NOMO-1 treated with DMSO at 0.1 percent for 48 hours (cell line): ENCODE results near the gene TBXAS1.

Experiments used
- DNase-seq: peaks from one replicate; lab custom pipeline; 2025; ENCODE audit not compliant: unreplicated experiment; lab: John Stamatoyannopoulos, UW

The TBXAS1 gene

GRCh38 chr7:140039896-140040295 is 210.8 kb downstream of the TBXAS1 start:
- no peak for DNase-seq

GRCh38 chr7:140041659-140042385 is 212.8 kb downstream of the TBXAS1 start:
- peak; percentile 9 for DNase-seq

- no peak for DNase-seq
These were observed 213.3 kb downstream of the TBXAS1 start for GRCh38 chr7:140042386-140042670.

GRCh38 chr7:140044251-140044650 is 215.2 kb downstream of the TBXAS1 start:
- no peak for DNase-seq

GRCh38 chr7:140045697-140046096 is 216.6 kb downstream of the TBXAS1 start:
- DNase-seq = no peak

GRCh38 chr7:140047197-140047596 is 218.1 kb downstream of the TBXAS1 start:
- no peak for DNase-seq

GRCh38 chr7:140048138-140048537 is 219.1 kb downstream of the TBXAS1 start:
- DNase-seq = no peak

GRCh38 chr7:140048989-140049338 is 219.9 kb downstream of the TBXAS1 start:
- DNase-seq = no peak

GRCh38 chr7:140049339-140050024 is 220.4 kb downstream of the TBXAS1 start:
- DNase-seq = no peak

- DNase-seq = no peak
These were observed 221.0 kb downstream of the TBXAS1 start for GRCh38 chr7:140050100-140050499.

GRCh38 chr7:140051820-140052219 is 222.8 kb downstream of the TBXAS1 start:
- no peak for DNase-seq

- DNase-seq = no peak
These were observed 224.9 kb downstream of the TBXAS1 start for GRCh38 chr7:140053812-140054539.

- no peak for DNase-seq
These were observed 225.7 kb downstream of the TBXAS1 start for GRCh38 chr7:140054751-140055150.

- DNase-seq = no peak
These were observed 226.8 kb downstream of the TBXAS1 start for GRCh38 chr7:140055833-140056232.

- no peak for DNase-seq
These were observed 227.5 kb downstream of the TBXAS1 start for GRCh38 chr7:140056431-140057142.

GRCh38 chr7:140057143-140057535 is 228.1 kb downstream of the TBXAS1 start:
- DNase-seq = no peak

- no peak for DNase-seq
These were observed 229.5 kb downstream of the TBXAS1 start for GRCh38 chr7:140058517-140058916.

- no peak for DNase-seq
These were observed 230.5 kb downstream of the TBXAS1 start for GRCh38 chr7:140059273-140060242.

- no peak for DNase-seq
These were observed 231.2 kb downstream of the TBXAS1 start for GRCh38 chr7:140060243-140060630.

GRCh38 chr7:140060788-140061606 is 231.9 kb downstream of the TBXAS1 start:
- DNase-seq = no peak
